ENCODE data around the gene STK32B.

DNA sequence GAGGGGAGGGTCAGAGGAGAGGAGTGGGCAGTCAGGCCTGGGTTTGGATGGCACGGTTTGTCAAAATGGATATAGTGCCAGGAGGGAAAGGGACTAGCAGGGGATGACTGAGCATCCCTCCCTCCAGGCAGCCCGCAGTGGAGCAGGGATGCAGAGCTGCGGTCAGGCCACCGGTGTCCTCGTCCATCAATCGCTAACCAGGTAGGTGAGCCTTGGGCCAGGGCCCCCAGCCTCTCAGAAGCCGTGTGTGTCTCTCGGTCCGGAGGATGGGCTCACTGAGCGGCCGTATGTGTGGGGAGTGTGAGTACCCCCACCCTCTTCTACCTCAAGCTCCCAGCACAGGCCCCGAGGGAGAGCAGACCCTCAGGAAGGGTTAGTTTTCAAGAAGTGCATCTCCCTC is 31.5 kb upstream of the STK32B start:
- TF ChIP-seq, protein P1, sequence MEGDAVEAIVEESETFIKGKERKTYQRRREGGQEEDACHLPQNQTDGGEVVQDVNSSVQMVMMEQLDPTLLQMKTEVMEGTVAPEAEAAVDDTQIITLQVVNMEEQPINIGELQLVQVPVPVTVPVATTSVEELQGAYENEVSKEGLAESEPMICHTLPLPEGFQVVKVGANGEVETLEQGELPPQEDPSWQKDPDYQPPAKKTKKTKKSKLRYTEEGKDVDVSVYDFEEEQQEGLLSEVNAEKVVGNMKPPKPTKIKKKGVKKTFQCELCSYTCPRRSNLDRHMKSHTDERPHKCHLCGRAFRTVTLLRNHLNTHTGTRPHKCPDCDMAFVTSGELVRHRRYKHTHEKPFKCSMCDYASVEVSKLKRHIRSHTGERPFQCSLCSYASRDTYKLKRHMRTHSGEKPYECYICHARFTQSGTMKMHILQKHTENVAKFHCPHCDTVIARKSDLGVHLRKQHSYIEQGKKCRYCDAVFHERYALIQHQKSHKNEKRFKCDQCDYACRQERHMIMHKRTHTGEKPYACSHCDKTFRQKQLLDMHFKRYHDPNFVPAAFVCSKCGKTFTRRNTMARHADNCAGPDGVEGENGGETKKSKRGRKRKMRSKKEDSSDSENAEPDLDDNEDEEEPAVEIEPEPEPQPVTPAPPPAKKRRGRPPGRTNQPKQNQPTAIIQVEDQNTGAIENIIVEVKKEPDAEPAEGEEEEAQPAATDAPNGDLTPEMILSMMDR (IDR thresholded peaks at IDR 0.05) = no peak
- TF ChIP-seq EZH2 (IDR thresholded peaks at IDR 0.05; ENCODE audit: borderline replicate concordance, insufficient read depth, low read depth, low read length, poor library complexity, severe bottlenecking) = no peak
